ENCODE measurements around the gene INHBA. TPM values are rescaled to one million over a fixed set of nuclear protein-coding genes. Genes with fewer than 3 reads are reported as not detected.
A peak's percentile ranks its signal among the peaks of the same experiment; 100 is the strongest.

Gene INHBA
- polyA plus RNA-seq, 1 donor from 2014 or later = 0.19 TPM

DNA sequence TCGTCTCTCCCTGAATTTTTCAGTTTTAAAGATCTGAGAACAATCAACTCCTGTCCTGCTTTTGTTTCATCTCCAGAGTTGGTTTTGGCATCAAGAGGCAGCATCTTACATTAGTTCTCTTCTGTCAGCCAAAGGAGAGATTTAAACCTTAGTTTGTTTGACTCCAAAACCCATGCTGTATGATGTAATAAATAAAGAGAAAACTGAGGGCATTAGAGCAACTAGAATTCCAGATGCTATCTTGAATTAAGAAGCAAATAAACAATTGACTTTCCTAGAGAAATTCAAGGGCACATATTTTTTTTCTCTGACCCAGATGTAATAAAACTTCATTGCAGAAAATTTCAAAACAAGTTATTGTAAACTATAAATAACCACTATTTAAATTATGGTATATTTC, 54.4 kb downstream of the INHBA start:
- no peaks in the 10 kb centered on the region for H3K27me3 ChIP-seq (ENCODE audit: insufficient read depth, low read depth, low read length)
- no peaks in the 10 kb centered on the region for H3K9me3 ChIP-seq (ENCODE audit: low read length)
- H4K20me1 ChIP-seq (ENCODE audit: insufficient read depth) = no peaks in the 10 kb centered on the region
- H3K9ac ChIP-seq (ENCODE audit: low read length) = no peak overlapping the region
- no peaks in the 10 kb centered on the region for H3K79me2 ChIP-seq (replicated peaks; ENCODE audit: insufficient read depth, low read length)
- H3F3A ChIP-seq (ENCODE audit: insufficient read depth, low read length, poor library complexity, severe bottlenecking) = no peaks in the 10 kb centered on the region
- H3K9me2 ChIP-seq (ENCODE audit: insufficient read depth, low read length) = no peaks in the 10 kb centered on the region
- no peak overlapping the region for H3K4me3 ChIP-seq (ENCODE audit: low read length)
- H3K27ac ChIP-seq (ENCODE audit: low read length) = no peak overlapping the region
- no peak overlapping the region for H3K4me2 ChIP-seq (ENCODE audit: low read length)
- TF ChIP-seq MXI1 (conservative IDR thresholded peaks at IDR 0.05; ENCODE audit: poor library complexity, severe bottlenecking) (no peak), EP300 (conservative IDR thresholded peaks at IDR 0.05; ENCODE audit: poor library complexity, severe bottlenecking) (no peak), SMC3 (conservative IDR thresholded peaks at IDR 0.05; ENCODE audit: poor library complexity) (no peak), RAD21 (conservative IDR thresholded peaks at IDR 0.05) (no peak), EZH2 (IDR thresholded peaks at IDR 0.05; ENCODE audit: borderline replicate concordance, insufficient read depth, low read length, poor library complexity, severe bottlenecking) (no peak), TAF1 (IDR thresholded peaks at IDR 0.05; ENCODE audit: low read depth) (no peak), POLR2AphosphoS5 (IDR thresholded peaks at IDR 0.05) (no peak)
- TF ChIP-seq, protein P1, sequence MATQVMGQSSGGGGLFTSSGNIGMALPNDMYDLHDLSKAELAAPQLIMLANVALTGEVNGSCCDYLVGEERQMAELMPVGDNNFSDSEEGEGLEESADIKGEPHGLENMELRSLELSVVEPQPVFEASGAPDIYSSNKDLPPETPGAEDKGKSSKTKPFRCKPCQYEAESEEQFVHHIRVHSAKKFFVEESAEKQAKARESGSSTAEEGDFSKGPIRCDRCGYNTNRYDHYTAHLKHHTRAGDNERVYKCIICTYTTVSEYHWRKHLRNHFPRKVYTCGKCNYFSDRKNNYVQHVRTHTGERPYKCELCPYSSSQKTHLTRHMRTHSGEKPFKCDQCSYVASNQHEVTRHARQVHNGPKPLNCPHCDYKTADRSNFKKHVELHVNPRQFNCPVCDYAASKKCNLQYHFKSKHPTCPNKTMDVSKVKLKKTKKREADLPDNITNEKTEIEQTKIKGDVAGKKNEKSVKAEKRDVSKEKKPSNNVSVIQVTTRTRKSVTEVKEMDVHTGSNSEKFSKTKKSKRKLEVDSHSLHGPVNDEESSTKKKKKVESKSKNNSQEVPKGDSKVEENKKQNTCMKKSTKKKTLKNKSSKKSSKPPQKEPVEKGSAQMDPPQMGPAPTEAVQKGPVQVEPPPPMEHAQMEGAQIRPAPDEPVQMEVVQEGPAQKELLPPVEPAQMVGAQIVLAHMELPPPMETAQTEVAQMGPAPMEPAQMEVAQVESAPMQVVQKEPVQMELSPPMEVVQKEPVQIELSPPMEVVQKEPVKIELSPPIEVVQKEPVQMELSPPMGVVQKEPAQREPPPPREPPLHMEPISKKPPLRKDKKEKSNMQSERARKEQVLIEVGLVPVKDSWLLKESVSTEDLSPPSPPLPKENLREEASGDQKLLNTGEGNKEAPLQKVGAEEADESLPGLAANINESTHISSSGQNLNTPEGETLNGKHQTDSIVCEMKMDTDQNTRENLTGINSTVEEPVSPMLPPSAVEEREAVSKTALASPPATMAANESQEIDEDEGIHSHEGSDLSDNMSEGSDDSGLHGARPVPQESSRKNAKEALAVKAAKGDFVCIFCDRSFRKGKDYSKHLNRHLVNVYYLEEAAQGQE (IDR thresholded peaks at IDR 0.05; ENCODE audit: borderline replicate concordance) = no peak
- TF ChIP-seq, protein P2, sequence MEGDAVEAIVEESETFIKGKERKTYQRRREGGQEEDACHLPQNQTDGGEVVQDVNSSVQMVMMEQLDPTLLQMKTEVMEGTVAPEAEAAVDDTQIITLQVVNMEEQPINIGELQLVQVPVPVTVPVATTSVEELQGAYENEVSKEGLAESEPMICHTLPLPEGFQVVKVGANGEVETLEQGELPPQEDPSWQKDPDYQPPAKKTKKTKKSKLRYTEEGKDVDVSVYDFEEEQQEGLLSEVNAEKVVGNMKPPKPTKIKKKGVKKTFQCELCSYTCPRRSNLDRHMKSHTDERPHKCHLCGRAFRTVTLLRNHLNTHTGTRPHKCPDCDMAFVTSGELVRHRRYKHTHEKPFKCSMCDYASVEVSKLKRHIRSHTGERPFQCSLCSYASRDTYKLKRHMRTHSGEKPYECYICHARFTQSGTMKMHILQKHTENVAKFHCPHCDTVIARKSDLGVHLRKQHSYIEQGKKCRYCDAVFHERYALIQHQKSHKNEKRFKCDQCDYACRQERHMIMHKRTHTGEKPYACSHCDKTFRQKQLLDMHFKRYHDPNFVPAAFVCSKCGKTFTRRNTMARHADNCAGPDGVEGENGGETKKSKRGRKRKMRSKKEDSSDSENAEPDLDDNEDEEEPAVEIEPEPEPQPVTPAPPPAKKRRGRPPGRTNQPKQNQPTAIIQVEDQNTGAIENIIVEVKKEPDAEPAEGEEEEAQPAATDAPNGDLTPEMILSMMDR (IDR thresholded peaks at IDR 0.05; ENCODE audit: poor library complexity, severe bottlenecking) = no peak
- H3K36me3 ChIP-seq (ENCODE audit: insufficient read depth, low read length) = no peaks in the 10 kb centered on the region
- H2AFZ ChIP-seq (ENCODE audit: low read depth, low read length) = no peak overlapping the region

DNA sequence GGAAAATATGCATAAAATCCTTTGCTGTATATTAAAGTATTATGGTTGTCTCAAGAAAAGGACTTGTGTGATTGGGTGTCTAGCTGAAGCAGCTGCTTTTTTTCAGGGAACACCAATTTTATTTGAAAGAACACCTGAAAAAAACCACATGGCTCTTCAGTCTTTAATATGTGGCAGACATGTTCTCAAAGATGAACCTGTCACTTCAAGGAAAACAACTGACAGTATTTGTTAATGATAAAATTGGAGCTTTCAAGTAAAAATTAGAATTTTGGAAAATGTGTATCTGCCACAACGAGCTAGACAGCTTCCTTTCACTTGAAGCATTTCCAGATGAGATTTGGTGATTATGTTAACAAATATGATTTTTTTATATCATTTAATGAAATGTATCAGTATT, 59.3 kb downstream of the INHBA start:
- Histone ChIP-seq H3F3A (ENCODE audit: insufficient read depth, low read length, poor library complexity, severe bottlenecking) (no peaks in the 10 kb centered on the region), H3K4me3 (ENCODE audit: low read length) (no peak overlapping the region), H2AFZ (ENCODE audit: low read depth, low read length) (no peak overlapping the region), H3K27me3 (ENCODE audit: insufficient read depth, low read depth, low read length) (no peaks in the 10 kb centered on the region), H3K9me2 (ENCODE audit: insufficient read depth, low read length) (no peaks in the 10 kb centered on the region), H3K4me2 (ENCODE audit: low read length) (no peak overlapping the region), H3K79me2 (replicated peaks; ENCODE audit: insufficient read depth, low read length) (no peaks in the 10 kb centered on the region), H4K20me1 (ENCODE audit: insufficient read depth) (no peaks in the 10 kb centered on the region), H3K9ac (ENCODE audit: low read length) (no peak overlapping the region), H3K9me3 (ENCODE audit: low read length) (no peaks in the 10 kb centered on the region), H3K27ac (ENCODE audit: low read length) (no peak overlapping the region), H3K36me3 (ENCODE audit: insufficient read depth, low read length) (no peaks in the 10 kb centered on the region)
- TF ChIP-seq POLR2AphosphoS5 (IDR thresholded peaks at IDR 0.05) (peak; percentile 83), TAF1 (IDR thresholded peaks at IDR 0.05; ENCODE audit: low read depth) (no peak), EP300 (conservative IDR thresholded peaks at IDR 0.05; ENCODE audit: poor library complexity, severe bottlenecking) (peak; percentile 95)
- TF ChIP-seq, protein P2 (IDR thresholded peaks at IDR 0.05; ENCODE audit: poor library complexity, severe bottlenecking) = no peak

All from neural cell (in vitro differentiated cells).